MM.1S (cell line): Measurements from ENCODE around the gene ITSN1.

Experiments
- DNase-seq: peaks from one replicate; pipeline ENCODE4 v3.0.0-alpha.2; 2015
- H2AFZ ChIP-seq: fragments of 300-600 bp; sonication (generic); 2 replicates; pipeline ENCODE4 v1.6.0; 2016; ENCODE audit warnings: antibody characterized with exemption, low read length
- H3F3A ChIP-seq: fragments of 300-600 bp; sonication (generic); 2 replicates; pipeline ENCODE4 v1.6.1; 2016; ENCODE audit warnings: mild to moderate bottlenecking, antibody characterized with exemption, low read length, moderate library complexity, mixed read lengths; ENCODE audit not compliant: insufficient read depth
- H3K27ac ChIP-seq: fragments of 300-600 bp; sonication (generic); 2 replicates; pipeline ENCODE4 v1.5.1; 2016; ENCODE audit warnings: mild to moderate bottlenecking, low read length
- H3K27me3 ChIP-seq: fragments of 300-600 bp; sonication (generic); replicated peaks from 2 replicates; pipeline ENCODE4 v1.6.0; 2016; ENCODE audit warnings: low read length; ENCODE audit not compliant: insufficient read depth
- H3K36me3 ChIP-seq: fragments of 300-600 bp; sonication (generic); replicated peaks from 2 replicates; pipeline ENCODE4 v1.6.1; 2016; ENCODE audit warnings: mild to moderate bottlenecking, low read length, mixed read lengths; ENCODE audit not compliant: insufficient read depth
- H3K4me1 ChIP-seq: fragments of 300-600 bp; sonication (generic); 2 replicates; pipeline ENCODE4 v1.6.1; 2016; ENCODE audit warnings: low read length, mixed read lengths
- H3K4me2 ChIP-seq: fragments of 300-600 bp; sonication (generic); 2 replicates; pipeline ENCODE4 v1.6.0; 2016; ENCODE audit warnings: low read depth, low read length
- H3K4me3 ChIP-seq: fragments of 300-600 bp; sonication (generic); 2 replicates; pipeline ENCODE4 v1.5.1; 2016; ENCODE audit warnings: low read length, mixed read lengths
- H3K79me2 ChIP-seq: fragments of 300-600 bp; sonication (generic); 2 replicates; pipeline ENCODE4 v1.6.1; 2016; ENCODE audit warnings: mixed run types, low read length, mixed read lengths
- H3K9ac ChIP-seq: fragments of 300-600 bp; sonication (generic); 2 replicates; pipeline ENCODE4 v1.6.1; 2016; ENCODE audit warnings: low read length, mixed read lengths
- H3K9me2 ChIP-seq: fragments of 300-600 bp; sonication (generic); replicated peaks from 2 replicates; pipeline ENCODE4 v1.6.1; 2016; ENCODE audit warnings: mild to moderate bottlenecking, low read length, mixed read lengths; ENCODE audit not compliant: insufficient read depth
- H3K9me3 ChIP-seq: fragments of 300-600 bp; sonication (generic); replicated peaks from 2 replicates; pipeline ENCODE4 v1.6.1; 2016; ENCODE audit warnings: mild to moderate bottlenecking, low read length, mixed read lengths; ENCODE audit not compliant: insufficient read depth
- H4K20me1 ChIP-seq: fragments of 300-600 bp; sonication (generic); 2 replicates; pipeline ENCODE4 v1.6.1; 2016; ENCODE audit warnings: mild to moderate bottlenecking, low read length, moderate library complexity, mixed read lengths; ENCODE audit not compliant: insufficient read depth
- EZH2 ChIP-seq: fragments of 300-600 bp; sonication (generic); optimal IDR thresholded peaks from 2 replicates; pipeline ENCODE3; 2017; ENCODE audit warnings: low read depth, mild to moderate bottlenecking, antibody characterized with exemption, low read length, mixed read lengths
- EZH2phosphoT487 ChIP-seq: fragments of 300-600 bp; sonication (generic); IDR thresholded peaks from 2 replicates; pipeline ENCODE4 v1.6.1; 2018; ENCODE audit warnings: antibody characterized with exemption, low read length
- TF ChIP-seq, protein P1 (sequence below): fragments of 300-600 bp; sonication (generic); IDR thresholded peaks from 2 replicates; pipeline ENCODE4 v1.5.1; 2016; ENCODE audit warnings: antibody characterized with exemption, low read length, mixed read lengths

The ITSN1 gene

DNA sequence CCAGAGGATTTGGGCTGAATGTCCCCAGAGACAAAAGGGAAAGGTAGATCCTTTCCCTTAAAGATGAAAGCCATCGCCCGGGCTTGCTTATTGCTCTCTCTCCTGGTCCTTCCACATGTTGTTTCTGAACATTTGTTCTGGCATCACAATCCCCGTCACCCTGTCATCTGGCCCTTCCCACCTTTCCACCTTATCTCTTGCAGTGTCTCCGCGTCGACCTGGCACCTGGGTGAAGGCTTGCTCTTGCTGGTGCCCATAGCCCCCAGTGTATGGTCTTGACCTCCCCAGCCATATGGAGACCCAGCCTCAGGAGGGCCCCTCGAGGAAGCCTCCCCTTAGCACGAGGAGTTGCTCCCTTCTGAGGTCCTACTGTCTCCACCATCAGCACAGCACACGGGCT is 208.7 kb downstream of the ITSN1 start:
- Histone ChIP-seq H3K36me3 (no peaks in the 10 kb centered on the region), H3K4me3 (no peak overlapping the region), H3K79me2 (no peaks in the 10 kb centered on the region), H3K27ac (no peak overlapping the region), H3F3A (no peaks in the 10 kb centered on the region), H4K20me1 (no peaks in the 10 kb centered on the region), H3K9me3 (no peaks in the 10 kb centered on the region), H3K4me1 (no peaks in the 10 kb centered on the region), H3K4me2 (no peak overlapping the region), H3K9ac (no peak overlapping the region), H2AFZ (no peak overlapping the region), H3K27me3 (no peaks in the 10 kb centered on the region), H3K9me2 (no peaks in the 10 kb centered on the region)
- no peak for TF ChIP-seq EZH2phosphoT487
- TF ChIP-seq, protein P1, sequence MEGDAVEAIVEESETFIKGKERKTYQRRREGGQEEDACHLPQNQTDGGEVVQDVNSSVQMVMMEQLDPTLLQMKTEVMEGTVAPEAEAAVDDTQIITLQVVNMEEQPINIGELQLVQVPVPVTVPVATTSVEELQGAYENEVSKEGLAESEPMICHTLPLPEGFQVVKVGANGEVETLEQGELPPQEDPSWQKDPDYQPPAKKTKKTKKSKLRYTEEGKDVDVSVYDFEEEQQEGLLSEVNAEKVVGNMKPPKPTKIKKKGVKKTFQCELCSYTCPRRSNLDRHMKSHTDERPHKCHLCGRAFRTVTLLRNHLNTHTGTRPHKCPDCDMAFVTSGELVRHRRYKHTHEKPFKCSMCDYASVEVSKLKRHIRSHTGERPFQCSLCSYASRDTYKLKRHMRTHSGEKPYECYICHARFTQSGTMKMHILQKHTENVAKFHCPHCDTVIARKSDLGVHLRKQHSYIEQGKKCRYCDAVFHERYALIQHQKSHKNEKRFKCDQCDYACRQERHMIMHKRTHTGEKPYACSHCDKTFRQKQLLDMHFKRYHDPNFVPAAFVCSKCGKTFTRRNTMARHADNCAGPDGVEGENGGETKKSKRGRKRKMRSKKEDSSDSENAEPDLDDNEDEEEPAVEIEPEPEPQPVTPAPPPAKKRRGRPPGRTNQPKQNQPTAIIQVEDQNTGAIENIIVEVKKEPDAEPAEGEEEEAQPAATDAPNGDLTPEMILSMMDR = no peak
- no peak for TF ChIP-seq EZH2
- DNase-seq = no peak

DNA sequence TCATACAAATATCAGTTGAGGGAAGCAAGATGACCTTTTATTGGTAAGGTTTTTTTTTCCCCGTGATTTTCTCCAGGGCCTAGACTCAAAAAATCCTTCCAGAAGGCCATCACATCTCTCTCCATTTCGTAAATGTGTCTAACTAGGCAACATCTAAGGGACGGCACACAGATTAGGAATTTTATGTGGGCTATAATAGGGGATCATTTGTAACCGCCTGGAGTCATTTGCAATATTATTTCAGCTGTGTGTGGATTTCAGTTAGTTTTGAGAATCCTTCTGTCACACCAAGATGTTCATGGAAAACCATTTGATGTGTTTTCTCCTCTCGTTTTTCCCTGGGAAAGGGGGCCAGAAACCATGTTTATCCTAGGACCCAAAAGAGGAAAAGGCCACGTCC is 210.2 kb downstream of the ITSN1 start:
- H3K9me2 ChIP-seq = no peaks in the 10 kb centered on the region
- H2AFZ ChIP-seq = no peak overlapping the region
- H3K9me3 ChIP-seq = no peaks in the 10 kb centered on the region
- H3F3A ChIP-seq = no peaks in the 10 kb centered on the region
- H3K27ac ChIP-seq = no peak overlapping the region
- H3K27me3 ChIP-seq = no peaks in the 10 kb centered on the region
- DNase-seq = no peak
- no peaks in the 10 kb centered on the region for H3K79me2 ChIP-seq
- no peak overlapping the region for H3K4me2 ChIP-seq
- no peak overlapping the region for H3K4me3 ChIP-seq
- no peaks in the 10 kb centered on the region for H4K20me1 ChIP-seq
- TF ChIP-seq, protein P1 = no peak
- no peak overlapping the region for H3K9ac ChIP-seq
- H3K36me3 ChIP-seq = no peaks in the 10 kb centered on the region
- no peaks in the 10 kb centered on the region for H3K4me1 ChIP-seq

DNA sequence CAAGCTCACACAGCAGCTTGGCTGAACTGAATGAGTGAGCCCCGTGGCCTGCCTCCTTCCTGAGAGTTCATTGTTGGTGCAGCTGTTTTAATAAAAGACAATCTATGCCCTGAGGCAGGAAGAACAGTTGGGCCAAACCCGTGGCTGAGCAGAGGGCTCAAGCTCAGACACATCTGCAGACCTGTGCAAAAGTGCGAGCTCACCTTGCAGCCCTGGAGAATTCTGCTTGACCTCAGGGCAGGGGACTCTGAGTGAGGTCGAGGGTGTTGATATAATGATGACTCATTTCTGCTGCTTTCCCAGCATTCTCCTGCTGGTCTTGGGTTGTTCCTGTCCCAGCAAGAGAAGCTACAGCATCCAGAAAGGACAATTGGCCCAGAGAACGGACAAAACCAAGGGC is 212.3 kb downstream of the ITSN1 start:
- DNase-seq = peak; percentile 67
- H3K4me2 ChIP-seq = no peak overlapping the region

More for the DNA sequence above, 212.3 kb downstream of the ITSN1 start:
- Histone ChIP-seq H3K9ac (no peak overlapping the region), H3K36me3 (no peaks in the 10 kb centered on the region), H3K9me3 (no peaks in the 10 kb centered on the region), H3K4me1 (no peaks in the 10 kb centered on the region), H3K27ac (no peak overlapping the region), H3F3A (no peaks in the 10 kb centered on the region), H3K4me3 (no peak overlapping the region), H2AFZ (no peak overlapping the region), H3K79me2 (no peaks in the 10 kb centered on the region), H4K20me1 (no peaks in the 10 kb centered on the region), H3K27me3 (no peaks in the 10 kb centered on the region), H3K9me2 (no peaks in the 10 kb centered on the region)
- no peak for TF ChIP-seq EZH2
- no peak for TF ChIP-seq EZH2phosphoT487
- TF ChIP-seq, protein P1 = no peak
